Ecto neural progenitor cell (in vitro differentiated cells): ENCODE results near the gene SARNP.
"Not testable (repeated sequence)": the region's sequence is repeated elsewhere in the genome, so short reads cannot be mapped to it uniquely, and the experiment has no call there.

ENCODE experiments used
- DNase-seq: peaks from one replicate; pipeline ENCODE4 v3.0.0-alpha.2; 2018; ENCODE audit warnings: low spot score

Gene SARNP

GRCh38 chr12:55797068-55797467, 20.5 kb downstream of the SARNP start:
- no peak for DNase-seq

- DNase-seq, result no peak
These were observed 21.6 kb downstream of the SARNP start for GRCh38 chr12:55795950-55796349.

GRCh38 chr12:55789893-55790292, 27.6 kb downstream of the SARNP start:
- DNase-seq, result no peak

- no peak for DNase-seq
These were observed 28.4 kb downstream of the SARNP start for GRCh38 chr12:55789171-55789570.

GRCh38 chr12:55788546-55788945, 29.0 kb downstream of the SARNP start:
- no peak for DNase-seq

GRCh38 chr12:55780685-55781084, 36.8 kb downstream of the SARNP start:
- no peak for DNase-seq

GRCh38 chr12:55777856-55778255, 39.7 kb downstream of the SARNP start:
- no peak for DNase-seq

- DNase-seq, result no peak
These were observed 45.8 kb downstream of the SARNP start for GRCh38 chr12:55771736-55772135.

GRCh38 chr12:55767156-55767555, 50.4 kb downstream of the SARNP start:
- no peak for DNase-seq

GRCh38 chr12:55765736-55766290, 51.7 kb downstream of the SARNP start:
- DNase-seq, result no peak

GRCh38 chr12:55762646-55763045, 54.9 kb downstream of the SARNP start:
- DNase-seq, result no peak

GRCh38 chr12:55760663-55761062, 56.9 kb downstream of the SARNP start:
- no peak for DNase-seq

- DNase-seq, result not testable (repeated sequence)
These were observed 58.9 kb downstream of the SARNP start for GRCh38 chr12:55758575-55758974.

GRCh38 chr12:55757701-55758100, 59.8 kb downstream of the SARNP start:
- DNase-seq, result no peak

GRCh38 chr12:55755246-55755645, 62.3 kb downstream of the SARNP start:
- no peak for DNase-seq

- no peak for DNase-seq
These were observed 69.1 kb downstream of the SARNP start for GRCh38 chr12:55748230-55748993.

GRCh38 chr12:55746913-55747231, 70.7 kb downstream of the SARNP start:
- no peak for DNase-seq

- DNase-seq, result no peak
These were observed 71.2 kb downstream of the SARNP start for GRCh38 chr12:55746174-55746912.

GRCh38 chr12:55745361-55746173, 72.0 kb downstream of the SARNP start:
- peak; percentile 97 for DNase-seq

GRCh38 chr12:55744340-55745030, 73.0 kb downstream of the SARNP start:
- DNase-seq, result no peak

- peak; percentile 91 for DNase-seq
These were observed 73.9 kb downstream of the SARNP start for GRCh38 chr12:55743406-55744339.
